Stimulated activated CD4-positive, alpha-beta T cell treated with anti-CD3 and anti-CD28 coated beads, Interleukin-15, amount 100 ng/mL, for 1 hour (primary cell): ENCODE data around the gene MFNG.

ENCODE experiments used
- DNase-seq, 2 donors: peaks; one replicate each; pipeline ENCODE4 v3.0.0-alpha.2; 2020; ENCODE audit warnings: low read depth in 1 of 2, low spot score in 1 of 2

The MFNG gene

DNA sequence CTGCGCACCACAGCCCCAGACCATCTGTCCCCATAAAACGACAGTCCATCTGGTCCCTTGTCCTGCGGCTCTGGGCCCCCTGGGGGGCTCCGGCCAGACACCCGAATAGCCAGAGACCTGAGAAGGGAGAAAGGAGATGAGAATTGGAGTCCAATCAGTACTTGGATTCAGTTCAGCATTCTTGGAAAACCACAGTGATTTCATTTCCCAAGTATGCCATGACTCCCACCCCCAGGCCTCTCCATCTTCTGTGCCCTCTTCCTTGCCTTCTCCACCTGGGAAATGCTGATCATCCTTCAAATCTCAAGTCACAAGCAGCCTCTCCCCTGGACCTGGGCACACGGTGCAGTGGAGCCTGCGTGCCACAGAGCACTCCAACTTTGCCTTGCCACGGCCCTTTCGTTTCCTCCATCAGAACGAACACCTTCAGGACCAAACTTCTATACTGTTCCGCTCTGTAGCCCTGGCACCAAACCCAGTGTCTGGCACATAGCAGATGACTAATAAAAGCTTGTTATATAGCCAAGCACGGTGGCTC, 10.9 kb upstream of the MFNG start:
- DNase-seq: no peak

DNA sequence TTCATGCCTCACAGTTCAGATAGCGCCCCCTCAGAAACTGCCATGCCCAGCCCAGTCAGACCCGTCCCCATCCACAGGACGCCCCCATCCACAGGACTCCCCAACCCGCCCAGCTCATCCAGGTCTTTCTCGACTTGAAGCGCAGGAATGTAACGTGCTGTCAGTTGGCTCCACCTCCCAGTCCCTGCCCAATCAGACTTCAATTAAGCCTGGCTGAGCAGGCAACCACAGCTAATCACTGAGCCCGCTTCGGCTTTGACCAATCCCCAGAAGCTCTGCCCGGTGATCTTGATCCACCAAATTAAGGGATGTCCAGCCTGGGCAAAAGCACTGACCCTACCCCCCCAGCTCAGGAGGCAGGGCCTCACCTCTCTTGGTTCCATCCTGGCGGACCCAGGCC, 10.5 kb upstream of the MFNG start:
- no peak for DNase-seq

DNA sequence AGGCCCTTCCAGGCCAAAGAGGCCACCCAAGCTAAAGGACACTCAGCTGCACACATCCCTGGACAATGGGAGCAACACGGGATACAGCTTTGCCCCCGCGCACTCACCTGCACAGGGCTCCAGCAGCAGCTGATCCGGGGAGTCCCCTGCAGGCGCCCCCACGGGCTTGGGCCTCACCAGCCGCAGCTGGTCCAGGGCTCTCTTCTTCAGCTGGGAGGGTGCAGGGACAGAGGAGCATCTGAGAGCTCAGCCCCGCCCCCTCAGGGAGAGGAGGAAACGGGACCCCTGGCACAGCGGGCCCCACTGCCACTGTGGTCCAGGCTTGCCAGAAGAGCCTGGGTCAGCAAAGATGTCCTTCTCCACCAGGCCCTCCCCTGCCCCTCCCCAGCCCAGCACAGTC, 7.8 kb upstream of the MFNG start:
- no peak for DNase-seq

DNA sequence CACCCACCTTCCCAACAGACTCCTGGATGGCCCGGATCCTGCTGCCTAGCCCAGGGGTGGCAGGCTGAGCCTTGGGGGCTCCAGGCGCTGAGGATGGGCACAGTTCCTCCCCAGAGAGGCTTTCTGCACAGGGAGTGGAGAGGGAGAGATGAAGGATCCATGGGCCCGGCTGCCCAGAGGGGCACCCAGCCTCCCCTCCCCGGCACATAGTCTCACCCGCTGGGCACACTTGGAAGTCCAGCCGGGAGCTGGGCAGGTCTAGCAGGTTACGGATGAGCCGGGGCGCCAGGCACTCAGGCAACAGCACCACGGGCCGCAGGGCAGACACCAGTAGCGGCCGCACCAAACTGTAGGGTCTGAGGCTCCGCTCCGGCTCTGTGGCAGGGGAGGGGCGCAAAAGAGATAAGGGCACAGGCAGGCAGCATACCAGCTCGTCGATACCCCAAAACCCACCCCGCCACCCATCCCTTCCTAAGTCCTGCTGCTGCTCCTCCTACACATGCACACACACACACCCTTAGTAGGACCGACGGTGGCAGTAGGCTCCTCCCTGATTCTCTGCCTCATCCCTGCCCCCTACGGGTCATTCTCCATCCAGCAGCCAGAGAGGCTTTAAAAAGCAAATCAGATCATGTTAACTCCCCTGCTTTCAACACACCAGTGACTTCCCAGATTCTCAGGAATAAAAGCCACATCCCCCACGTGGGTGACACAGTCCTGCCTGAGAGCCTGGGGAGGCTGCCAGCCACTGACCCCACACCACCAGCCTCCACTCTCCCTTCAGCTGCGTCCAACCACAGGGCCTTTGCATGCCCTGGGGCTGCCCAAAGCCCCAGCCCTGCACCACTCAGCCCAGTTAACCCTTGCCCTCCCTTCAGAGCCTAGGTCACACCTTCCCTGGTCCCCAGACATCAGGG, 6.5 kb upstream of the MFNG start:
- DNase-seq: peak in 1 of 2 donors; percentile 20

DNA sequence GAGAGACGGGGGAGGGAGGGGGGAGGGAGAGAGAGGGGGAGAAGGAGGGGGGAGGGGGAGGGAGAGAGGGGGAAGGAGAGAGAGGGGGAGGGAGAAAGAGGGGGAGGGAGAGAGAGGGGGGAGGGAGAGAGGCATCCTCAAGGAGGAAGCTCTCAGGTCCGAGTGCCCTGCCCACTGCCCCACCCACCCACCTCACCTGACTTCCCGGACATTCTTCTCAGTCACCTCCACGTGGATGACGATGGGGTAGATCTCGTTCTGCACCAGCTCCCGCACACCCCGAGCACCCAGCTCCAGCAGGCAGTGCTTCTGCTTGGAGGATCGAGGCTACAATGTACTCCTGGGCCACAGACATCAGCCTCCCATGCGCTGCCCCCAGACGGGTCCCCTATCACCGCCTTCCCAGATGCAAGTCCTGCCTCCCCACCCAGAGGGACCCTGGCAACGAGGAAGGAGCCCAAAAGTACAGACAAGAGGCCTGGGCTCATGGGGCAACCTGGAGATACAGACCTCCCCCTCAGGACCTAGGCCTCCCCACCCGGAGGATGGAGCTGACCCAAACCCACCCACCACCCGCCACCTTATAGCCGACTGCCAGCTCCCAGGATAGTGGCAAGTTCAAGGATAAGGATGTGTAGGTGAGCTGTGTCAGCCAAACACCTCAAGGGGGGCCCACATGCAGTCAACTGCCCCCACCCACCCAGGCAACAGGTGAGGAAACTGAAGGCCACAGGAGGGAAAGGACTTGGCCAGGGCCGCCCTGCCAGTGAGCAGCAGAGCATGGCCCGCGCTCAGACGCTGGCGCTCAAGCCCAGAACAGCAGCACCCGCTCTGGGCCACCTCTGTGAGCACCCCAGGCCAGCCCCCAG, 5.6 kb upstream of the MFNG start:
- no peak for DNase-seq

DNA sequence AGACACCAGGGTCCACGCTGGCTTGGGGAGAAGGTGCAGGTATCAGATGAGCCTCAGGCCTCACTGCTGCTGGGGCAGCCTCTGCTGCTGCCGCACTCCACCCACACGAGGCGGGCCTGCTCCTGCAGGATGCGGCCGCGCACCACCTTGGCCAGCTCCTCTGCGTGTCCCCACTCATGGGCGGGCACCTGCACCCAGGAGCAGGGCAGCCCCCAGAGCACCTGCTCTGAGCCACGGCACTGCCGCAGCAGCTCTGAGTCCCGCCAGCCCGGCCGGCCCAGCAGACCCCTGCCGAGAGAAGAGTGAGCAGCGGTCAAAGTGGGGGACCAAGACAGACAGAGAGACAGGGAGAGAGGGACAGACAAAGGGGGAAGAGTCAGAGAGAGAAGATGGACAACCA, 4.9 kb upstream of the MFNG start:
- DNase-seq: no peak

DNA sequence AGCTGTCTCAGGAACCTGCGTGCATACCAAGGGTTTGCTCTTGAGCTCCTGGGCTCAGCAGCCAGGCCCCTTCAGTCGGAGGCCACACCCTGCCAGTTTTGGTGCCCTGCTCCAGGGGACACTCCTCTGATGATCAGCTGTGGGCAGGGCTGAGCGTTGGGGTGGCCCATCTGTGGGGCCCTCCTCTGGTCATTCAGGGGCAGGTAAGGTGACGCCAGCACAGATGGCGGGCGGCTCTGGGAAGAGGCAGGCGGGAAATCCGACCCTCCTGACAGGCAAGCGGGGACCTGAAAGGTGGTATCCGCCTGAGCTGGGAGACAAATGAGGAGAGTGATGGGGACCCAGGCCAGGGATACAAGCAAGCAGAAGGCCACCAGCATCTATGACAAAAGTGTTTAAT, 3.8 kb upstream of the MFNG start:
- no peak for DNase-seq

DNA sequence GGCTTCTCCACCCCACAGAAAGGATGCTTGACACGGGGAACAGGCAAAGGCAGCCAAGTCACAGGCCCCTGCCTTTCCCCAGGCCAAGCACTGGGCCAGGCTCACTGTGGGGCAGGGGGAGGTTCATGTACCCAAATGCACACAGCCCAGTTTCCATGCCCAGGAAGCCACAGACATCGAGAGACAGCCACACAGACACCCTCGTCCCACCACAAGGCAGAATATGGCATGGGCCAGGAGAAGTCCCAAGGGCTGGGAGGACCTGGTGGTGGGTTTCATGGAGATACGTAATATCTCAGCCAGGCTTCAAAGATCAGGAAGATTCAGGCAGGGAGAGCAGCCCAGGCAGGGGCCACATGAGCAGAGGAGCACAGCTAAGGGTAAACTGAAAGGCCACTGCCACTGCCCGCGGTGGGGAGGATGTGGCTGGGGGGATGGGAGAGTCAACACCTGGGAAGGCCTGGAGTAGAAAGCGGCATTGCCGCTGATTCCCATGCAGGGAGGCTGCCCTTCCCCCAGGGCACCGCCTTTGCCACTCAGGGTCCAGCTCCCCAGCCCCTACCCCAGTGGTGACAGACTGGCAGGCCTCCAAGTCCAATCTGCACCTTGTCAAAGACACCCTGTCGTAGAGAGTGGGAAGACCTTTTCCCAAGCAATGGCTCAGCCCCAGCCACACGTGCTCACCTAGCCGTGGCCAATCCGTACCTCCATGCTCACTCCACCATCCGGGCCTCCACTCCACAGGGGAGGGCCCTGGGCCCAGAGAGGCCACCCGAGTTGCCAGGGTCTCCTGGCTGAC, 2.4 kb upstream of the MFNG start:
- no peak for DNase-seq

DNA sequence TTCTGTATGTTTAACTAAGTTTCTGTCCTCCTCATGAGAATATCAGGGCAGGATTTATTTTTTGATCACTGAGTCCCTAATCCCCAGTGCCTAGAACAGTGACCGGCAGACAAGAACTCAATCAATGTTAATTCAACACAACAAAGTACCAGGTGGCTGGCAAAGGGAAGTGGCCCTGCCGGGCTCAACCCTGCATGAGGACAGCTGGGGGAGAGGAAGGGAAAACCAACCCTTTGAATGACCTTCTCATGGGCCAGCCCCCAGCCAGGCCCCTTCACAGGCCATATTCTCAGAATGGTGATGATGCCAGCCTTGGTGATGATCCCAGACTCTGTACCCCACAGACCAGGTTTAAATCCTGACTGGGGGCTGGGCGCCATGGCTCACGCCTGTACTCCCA, 1.4 kb upstream of the MFNG start:
- DNase-seq: no peak

DNA sequence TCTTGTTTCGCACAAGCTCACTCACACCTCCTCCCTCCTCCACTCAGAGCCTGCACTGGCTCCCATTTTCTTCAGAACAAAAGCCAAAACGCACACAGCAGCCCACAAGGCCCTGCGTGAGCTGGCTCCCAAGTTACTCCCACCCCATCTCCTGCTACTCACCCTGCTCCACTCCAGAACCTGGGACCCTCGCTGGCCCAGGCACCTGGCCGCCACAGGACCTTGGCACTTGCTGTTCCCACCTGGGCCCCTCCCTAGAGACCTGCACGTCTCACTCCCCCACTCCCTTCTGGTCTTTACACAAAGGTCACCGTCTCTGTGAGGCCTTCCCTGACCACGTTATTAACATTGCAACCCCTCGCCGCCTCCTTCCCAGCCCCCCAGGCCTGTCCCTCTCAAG, 945 bp upstream of the MFNG start:
- DNase-seq: no peak

DNA sequence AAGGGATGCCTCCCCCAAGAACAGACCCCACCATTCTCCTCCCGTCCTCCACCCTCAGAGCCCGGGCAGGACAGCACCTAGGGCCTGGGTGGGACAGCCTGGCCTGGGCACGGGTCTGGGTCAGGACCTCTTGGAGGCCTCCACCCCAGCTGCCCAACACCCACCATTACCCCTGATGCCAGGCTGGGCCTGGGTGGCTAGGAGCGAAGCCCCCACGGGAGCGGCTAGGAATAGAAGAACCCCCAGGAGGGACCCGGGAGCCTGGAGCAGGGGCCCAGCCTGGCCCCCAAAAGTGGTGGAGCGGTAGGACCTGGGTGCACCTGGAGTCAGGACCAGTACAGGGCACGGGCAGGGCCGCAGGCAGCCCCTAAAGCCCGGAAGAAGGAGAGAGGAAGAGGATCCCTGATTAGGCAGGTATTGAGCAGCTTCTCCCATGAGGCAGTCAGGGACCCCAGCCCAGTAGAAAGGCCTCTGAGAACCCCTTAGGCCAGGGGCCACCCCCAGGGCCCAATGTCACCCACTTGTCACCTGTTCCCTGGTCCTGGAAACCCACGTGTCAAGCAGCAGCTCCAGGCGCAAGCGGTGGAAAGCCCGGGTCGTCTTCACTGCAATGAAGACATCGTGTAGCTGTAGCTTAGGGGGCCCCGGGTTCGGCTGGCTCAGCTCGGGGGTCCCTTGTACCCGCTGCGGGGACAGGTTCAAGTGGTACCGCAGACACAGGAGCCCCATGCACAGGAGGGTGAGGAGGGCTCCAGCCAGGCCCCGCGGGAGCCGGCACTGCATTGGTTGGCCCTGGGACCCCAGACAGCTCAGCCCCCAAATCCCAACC, 575 bp downstream of the MFNG start:
- peak in 1 of 2 donors; percentile 9 for DNase-seq

DNA sequence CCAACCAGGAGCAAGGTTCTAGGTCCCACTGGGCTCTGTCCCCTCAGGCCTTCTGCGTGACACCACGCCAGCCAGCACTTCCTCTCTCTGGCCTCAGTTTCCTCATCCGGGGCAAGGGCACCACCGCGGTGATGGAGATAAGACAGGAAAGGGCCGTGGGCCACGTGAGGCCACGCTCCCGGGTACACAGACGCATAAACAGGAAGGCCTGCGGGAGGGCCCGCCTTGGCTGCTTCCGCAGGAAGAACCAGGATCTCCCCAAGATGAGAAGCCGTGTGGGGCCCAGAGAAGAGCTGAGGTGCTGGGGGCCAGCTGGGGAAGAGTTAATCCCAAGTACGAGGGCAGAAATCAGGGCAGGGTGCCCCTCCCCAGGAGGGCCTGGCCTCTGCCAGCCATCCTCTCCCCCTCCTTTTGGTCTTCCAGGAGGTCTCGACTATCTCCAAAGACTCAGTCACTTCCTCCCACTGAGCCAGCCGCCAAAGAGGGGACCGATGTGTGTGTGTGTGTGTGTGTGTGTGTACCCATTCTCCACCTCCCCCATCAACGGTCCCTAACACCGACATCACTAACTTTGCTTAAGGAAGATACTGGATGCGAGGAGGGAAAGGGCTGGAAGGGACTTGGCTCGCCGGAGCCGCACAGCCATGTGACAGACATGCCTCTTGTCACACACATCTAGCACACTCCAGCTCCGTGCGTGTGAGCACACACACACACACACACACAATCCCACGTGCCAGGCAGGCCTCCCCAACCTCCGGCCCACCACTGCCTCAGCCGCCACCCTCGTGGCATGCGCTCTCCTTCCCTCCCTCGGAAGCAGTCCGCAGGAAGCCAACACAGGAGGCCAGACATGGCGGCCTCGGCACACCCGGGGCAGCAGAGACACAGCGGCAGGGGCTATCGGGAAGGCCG, 1.4 kb downstream of the MFNG start:
- DNase-seq: peak; percentile 61 to 68

DNA sequence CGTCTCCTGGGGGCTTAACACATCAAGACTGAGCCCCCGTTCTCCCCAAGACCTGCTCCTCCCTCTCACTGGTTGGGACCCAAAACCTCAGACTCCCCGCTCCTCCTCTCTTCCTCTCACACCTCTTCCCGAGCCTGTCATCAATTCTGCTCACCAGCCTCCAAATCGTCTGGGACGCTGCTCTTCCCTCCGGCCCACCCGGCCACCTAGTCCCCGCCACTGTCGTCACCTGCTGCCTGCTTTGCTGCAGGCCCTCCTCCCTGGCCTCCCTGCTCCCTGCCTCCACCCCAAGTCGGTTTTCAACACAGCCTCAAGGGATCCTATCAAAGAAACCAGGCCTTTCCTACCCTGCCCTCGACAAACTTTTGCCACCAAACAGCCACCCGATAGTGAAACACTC, 3.1 kb downstream of the MFNG start:
- no peak for DNase-seq

DNA sequence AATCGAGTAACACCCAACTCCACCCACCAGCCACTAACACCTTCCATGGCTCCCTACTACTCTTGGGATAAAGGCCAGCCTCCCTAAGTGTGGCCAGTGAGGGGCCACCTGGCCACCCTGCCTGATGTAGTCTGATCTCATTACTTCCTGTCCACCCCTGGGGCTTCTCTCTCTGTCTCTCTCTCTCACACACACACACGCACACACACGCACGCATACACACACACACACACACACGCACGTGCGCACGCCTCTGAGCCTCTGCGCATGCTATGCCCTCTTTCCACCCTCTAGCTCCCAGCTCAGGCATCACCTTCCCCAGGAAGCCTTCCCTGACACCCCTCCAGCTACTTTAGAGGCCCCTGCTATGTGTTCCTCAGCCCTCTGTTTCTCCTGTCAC, 3.9 kb downstream of the MFNG start:
- DNase-seq: no peak

DNA sequence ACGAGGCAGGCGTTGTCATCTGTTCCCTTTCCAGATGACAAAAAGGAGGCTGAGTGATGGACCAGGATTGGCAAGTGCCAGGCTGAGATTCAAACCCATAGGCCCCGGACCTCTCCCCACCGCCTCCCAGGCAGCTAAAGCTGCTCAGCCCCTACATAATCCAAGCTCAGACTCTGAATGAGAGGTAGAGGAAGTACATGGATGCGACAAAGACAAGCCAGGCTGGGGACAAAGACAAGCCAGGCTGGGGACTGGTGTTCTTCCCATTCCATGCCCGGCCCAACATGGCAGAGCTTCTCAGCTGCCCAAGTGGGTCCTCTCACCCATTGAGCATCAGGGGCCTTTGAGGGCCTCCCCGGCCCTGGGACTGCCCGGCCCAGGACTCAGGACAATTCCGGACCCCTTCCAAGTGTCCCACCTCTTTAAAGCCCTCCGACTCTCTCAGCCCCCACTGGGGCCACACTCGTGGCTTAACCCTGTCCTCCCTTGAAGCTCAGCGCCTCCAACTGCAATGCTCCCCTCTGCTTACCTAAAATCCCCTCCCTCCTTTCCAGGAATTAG, 4.8 kb downstream of the MFNG start:
- DNase-seq: no peak

DNA sequence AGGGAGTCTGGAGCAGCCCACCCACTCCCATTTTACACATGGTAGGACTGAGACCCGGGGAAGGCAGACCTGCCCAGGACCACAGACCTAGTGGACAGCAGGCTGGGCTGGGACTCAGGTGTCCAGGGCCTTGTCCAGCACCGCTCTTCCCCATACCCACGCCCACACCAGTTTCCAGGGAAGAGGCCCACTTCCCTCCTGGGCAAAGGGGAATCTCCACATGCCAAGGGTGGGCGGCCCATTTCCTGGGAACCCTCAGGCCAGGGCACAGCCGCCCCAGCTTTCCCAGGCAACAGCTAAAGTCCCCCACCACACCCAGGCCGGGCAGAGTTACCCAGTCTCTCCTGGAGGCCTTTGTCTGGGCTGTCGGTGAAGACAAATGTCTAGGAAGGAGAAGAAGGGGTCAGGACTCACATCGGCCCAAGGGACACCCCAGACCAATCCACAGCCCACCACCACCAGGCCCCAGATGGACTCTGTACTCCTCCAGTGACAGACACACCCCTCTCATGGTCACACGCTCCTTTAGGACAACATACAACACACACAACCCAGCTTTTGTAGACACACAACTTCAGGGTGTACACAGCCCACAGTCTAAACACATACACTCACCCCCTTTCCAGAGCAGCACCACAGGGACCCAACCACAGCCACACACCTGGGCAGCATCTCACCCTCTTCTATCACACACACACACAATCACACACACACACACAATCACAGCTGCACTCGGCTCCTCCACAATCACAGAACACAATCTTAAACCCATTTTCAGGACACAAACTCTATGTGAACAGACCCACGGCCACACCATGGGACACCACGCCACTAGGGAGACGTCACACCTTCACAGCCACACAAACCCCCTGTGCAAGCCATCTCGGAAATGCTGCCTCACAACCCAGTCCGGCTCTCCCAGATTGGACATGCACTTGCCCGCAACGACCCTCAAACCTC, 5.5 kb downstream of the MFNG start:
- DNase-seq: no peak

DNA sequence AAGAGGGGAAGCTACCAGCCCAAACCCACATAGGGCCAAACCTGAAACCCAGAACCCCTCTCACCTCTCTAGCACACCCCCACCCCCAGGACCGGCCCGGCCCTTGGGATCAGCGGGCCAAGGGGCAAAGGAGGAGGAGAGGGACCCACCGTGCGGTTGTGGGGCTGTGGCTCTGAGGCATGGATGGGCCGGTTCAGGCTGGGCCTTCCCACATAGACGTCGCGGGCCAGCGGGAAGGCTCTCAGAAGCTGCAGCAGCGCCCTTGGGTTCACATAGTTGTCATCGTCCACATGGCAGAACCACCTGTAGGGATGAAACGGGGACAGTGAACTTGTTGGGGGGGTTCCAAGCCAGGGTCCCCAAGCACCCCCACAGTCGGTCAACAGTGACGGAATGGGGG, 7.0 kb downstream of the MFNG start:
- no peak for DNase-seq
